Central memory CD4-positive, alpha-beta T cell (primary cell): ENCODE data around the gene PRRT1.
"Not testable (repeated sequence)": the region's sequence is repeated elsewhere in the genome, so short reads cannot be mapped to it uniquely, and the experiment has no call there.

Experiments used
- DNase-seq: peaks from one replicate; pipeline ENCODE4 v3.0.0; 2022
- total RNA-seq, 3 experiments: gene quantifications; one replicate each; lab custom pipeline; 2026; lab: John Stamatoyannopoulos, UW

Gene PRRT1
- 0.14 to 0.39 (median 0.38) reads per million in 3 experiments for total RNA-seq

DNA sequence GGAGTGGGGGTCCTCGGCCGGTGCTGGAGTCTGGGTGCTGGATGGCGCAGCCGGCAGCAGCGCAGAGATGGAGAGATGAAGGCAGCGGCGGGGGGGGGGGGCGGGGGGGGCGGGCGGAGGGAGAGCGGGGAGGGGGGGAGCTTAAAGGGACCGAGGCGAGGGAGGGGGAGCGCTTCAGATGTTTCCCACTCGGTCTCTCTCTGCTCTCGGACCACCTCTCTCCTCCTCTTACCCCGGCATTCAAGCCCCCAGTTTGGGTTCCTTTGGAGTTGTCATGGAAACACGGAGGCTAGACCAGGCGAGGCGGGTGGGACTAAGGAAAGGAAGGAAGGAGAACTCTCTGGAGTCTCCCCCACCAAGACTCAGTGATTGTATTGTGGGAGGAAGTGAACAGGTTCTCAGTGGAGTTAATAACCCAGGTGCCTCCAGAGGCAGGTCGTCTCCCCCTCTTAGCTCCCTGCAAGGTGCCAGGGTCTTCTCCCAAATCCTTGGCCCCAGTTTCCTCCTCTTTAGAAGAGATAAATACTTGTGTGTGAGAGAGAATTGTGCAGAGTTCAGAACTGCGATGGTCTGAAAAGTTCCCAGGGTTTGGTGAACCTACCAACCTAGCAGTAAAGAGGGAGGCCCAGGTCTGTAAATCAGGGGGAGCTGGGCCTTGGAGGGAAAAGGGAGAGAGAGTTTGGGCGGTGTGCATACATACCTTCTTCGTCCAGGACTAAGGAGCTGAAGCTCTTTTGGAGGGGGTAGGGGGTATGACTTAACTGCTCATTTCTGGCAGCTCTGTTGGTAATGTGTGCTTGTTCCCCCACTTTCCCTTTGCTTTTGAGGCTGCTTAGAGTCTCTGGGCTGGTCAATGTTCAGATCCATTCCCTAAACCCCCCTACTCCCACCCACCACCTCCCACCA, at the start of gene PRRT1:
Gene PRRT1 (minus strand): TSS at position 77 of the 906 bp plus-strand sequence. CDS start 112 bp downstream, outside the sequence.
- no peak for DNase-seq

DNA sequence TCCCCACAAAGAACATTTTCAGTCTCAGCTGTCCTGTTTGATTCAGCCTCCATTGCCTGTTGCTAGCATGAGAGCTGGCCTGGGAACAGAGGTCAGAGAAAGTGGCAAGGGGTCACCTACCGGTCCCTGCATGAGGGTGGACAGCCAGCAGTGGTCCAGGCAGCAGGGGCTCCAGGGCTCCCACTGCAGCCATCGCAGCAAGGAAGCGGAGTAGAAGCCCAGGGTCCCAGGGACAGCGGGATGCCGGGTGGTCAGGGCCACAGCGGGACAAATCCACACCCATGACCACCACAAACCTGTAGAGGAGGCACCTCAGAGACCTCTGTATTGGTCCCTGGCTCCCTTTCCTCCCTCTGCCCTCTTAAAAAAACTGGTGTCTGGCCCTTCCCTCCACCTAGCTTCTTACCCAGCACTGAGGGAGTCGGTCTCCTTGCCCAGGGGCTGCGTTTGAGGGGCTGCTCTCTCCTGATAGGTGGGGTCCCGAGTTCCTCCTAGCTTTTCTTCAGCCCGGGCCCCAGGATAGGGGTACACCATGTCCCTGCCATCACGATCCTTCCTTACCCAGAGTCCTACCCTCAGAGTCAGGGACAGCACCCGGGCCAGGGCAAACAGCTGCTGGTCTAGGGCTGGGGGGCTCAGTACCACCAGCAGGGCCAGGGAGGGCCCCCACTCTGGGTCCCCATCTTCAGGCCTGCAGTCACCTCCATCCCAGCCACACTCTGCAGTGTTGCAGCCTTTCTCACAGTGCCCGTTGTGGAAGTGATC, 49.2 kb upstream of the PRRT1 start:
- no peak for DNase-seq

DNA sequence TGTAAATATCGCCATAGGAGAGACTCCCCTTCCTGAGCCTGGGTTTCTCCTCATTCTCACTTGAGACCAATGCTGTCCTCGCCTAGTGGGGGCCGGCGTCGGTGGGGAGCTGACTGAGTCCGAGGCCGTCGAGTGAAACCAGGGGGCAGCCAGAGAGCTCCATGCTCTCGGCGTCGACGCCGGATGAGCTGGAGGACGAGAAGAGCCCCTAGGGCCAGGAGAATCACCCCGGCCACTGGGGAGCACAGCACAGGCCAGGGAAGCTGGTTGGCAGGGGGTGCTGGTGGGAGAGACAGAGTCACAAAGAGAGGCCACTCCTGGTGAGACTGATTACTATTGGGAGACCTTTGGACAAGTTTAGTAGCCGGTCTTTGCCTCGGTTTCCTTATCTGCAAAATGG, 47.1 kb upstream of the PRRT1 start:
- DNase-seq = no peak

DNA sequence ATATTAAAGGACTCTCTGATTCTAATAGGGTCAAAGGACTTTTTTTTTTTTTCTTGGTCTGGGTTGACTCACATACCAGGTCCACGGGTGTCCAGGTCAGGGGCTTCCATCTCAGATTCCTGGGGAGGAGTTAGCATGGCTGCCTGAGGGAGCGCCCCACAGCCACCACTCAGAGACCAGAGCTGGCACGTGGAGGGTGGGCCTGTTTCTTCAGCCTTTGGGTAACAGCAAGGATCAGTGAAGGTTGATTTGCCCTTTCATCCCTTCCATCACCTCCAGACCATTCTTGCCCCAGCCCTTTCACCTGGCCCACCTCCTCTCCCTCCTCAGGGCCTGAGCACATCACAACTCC, 46.6 kb upstream of the PRRT1 start:
- no peak for DNase-seq

DNA sequence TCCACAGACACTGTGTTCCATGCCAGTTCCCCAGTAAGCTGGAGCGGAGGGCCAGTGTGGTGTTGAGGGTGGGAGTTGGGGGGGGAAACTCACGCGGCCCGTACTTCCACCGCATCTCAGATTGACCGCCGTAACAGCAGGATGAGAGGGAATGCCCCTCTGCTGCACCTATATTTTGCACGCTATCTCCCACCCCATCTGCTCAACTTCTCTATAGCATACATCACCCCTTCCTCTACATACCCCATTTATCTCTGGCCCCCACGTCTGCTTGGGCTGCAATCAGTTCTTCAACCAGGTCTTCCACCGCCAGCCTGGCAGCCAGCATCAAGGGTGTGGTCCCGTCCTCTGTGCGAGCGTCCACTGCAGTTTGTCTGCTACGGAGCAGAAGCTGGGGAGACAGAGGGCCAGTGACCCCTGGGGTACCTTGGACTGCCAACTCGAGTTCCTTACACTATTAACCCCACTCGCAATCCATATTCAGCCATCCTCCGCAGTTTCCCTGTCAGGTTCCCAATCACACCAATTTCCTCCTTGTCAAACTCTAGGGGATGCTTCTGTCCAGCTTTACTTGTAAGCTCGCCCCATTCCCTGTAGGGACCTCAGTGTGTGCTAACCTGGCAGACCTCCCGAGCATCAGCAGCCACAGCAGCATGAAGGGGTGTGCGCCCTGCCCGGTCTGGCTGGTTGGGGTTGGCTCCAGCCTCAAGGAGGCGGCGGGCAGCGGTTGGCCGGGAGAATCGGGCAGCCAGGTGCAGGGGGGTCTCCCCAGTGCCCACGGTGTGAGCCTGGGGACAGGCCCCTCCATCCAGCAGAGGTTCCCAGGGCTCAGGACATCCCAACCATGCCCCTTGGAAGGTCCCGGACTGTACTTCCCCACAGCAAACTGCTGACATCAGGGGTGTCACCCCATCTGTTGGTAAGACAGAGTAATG, 45.2 kb upstream of the PRRT1 start:
- DNase-seq = no peak

DNA sequence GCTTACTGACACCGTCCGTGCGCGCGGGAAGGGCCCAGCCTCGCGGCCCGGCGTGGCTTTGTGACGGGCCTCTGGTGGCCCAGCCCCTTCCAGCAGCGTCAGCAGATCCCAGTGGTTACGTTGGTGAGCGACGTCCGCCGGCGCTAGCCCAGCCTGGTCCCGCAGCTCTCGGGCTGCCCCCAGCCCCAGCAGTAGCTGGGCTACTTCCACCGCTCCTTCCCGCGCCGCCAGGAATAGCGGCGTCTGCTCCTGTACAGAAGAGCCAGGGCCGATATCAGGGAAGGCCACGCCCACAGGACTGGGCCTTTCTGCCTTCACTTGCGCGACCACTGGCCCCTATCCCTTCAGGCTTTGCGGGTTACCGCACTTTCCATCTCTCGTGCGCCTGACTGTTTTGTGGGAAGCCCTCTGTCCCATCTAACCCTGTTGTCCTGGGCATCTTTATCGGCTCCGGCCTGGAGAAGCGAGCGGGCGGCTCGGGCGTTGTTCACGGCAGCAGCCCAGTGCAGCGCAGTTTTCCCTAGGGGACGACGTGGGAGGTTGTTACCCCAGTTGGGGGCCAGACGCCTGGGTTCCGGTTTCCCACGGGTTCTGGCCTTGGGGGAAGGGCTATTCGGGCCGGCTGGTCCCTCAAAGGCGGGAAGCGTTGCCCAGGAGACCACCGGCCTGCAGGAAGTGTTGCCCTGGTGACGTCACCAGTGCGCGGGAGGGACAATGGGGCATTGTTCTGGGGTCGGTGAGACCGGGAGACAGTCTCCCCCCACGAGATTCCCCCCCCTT, 44.4 kb upstream of the PRRT1 start:
- no peak for DNase-seq

DNA sequence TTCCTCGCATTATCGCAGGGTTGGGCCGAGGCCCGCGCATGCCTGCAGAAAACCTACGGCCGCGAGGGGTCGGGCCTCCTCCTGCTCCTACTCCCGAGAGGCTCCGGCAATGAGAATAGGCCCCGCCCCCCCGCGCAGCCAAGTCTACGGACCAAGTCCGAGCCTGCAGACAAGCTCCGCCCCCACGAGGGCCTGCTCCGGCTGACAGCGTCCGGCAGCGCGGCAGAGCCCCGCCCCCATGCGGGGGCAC, 43.8 kb upstream of the PRRT1 start:
- DNase-seq = peak; percentile 99

DNA sequence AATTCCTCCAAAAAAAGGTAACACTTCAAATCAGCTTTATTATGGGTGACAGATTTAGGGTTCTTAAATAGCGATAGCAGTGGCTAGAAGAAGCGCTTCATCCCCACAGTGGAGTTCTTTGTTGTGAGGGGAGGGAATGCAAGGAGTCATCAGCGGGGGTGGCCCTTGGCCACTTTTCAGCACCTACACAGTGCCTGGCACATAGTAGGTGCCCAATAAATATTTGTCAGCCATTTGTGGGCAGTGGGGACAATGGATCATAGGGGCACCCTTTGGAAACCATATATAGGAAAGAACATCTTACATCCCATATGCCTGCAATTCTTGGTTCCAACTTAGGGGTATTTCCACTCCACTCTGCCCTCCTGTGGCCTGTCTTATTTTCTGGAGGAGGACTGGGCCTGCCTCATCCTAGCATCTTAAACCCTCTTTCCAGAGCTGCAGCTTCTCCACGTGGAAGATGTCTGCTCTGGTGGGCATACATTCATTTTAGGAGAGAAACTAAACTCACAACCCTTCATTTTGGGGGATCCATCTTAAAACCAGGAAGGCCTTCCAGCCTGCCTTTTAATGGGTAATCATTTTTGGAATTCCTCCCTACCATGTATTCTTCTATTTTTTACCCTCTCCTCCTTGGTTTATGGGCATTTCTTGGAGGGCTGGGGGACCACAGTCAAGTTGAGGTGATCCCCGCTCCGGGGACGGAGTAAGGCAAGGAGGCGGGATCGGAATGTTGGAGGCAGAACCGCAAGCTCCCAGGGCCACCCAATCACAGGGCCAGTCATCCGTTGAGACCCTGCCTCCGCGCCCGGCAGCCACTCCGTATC, 43.3 kb upstream of the PRRT1 start:
- DNase-seq = no peak

DNA sequence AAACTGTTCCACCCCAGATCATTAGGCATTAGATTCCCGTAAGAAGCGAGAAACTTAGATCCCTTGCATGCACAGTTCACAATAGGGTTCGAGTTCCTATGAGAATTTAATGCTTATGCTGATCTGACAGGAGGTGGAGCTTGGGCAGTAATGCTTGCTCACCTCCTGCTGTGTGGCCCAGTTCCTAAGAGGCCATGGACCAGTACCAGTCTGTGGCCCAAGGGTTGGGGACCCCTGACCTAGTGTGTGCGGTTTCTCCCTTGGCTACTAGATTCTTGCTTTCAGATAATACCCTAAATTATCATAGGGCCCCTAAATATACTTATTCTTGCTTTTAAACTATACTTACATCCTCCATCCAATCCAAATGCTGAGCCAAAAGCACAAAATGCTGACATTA, 42.6 kb upstream of the PRRT1 start:
- no peak for DNase-seq

DNA sequence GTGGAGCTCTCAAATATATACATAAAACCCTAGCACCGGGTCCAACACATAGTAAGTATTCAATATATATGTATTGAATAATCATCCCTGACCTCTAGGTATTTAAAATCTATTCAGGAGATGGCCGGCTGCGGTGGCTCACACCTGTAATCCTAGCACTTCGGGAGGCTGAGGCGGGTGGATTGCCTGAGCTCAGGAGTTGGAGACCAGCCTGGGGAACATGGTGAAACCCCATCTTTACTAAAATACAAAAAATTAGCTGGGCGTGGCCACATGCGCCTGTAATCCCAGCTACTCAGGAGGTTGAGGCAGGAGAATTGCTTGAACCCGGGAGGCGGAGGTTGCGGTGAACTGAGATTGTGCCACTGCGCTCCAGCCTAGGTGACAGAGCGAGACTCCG, 41.4 kb upstream of the PRRT1 start:
- not testable (repeated sequence) for DNase-seq

DNA sequence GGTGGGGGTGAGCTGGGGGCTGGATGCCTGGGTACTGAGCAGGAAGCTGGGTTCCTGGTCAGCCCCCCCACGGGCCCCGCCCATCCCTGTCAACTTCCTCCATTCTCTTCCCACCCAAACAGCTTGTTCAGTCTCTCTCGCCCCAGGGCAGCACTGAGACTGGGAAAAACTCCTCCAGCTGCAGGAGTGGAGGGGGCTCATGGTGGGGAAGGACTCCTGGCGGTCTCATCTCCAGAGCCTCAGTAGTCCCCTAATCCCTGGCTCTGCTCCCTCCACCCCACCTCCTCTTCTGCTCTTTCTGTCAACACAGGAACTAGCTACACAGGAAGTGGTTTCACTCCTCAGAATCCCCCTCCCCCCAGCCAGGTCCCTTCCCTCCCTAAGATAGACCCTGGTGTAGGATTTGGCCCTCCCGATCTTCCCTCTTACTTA, 40.9 kb upstream of the PRRT1 start, which contains the start of gene GPSM3:
Gene GPSM3 (minus strand): TSS at position 36 of the 432 bp plus-strand sequence. CDS start 130 bp downstream, outside the sequence.
- DNase-seq = peak; percentile 68

DNA sequence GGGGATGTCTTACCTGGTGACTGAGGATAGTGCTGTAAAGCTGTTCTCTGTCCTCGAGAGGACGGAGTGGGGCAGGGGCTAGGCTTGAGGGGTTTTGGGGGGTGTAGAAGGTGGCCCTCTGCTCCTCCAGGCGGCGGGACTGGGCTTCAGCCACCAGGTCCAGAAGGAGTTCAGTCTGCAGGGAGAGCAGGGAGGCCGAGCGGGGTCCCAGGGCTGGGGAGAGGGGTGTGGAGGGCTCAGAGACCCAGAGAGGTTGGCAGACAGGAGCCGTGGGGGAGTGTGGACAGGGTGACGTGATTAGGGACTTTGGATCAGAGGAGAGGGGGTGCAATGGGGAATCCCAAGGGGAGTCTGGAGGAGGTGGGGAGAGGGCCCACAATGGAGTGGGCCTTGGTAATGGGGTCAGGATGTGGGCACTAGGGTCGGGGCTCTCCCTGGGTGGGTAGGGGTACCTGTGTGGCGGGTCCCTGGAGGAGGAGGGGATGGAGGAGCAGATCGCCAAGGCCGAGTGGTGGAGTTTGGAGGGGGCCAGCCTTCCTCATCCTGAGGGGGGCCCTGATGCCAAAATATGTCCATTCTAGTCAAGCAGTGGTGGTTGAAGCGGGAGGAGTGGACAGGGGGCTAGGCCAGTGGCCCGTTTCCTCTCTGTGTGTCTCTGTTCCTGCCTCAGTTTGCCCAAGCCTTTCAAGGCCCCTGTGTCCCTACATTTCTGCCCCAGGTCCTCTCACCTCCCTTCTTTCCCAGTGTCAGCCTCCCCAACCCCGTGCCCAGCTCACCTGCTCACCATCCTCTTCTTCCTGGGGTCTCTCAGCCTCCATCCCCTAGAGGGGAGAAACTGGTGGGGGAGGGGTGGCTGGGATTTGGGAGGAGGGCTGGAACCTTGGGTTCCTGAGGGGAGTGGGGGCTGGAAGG, 40.2 kb upstream of the PRRT1 start:
- DNase-seq = no peak

DNA sequence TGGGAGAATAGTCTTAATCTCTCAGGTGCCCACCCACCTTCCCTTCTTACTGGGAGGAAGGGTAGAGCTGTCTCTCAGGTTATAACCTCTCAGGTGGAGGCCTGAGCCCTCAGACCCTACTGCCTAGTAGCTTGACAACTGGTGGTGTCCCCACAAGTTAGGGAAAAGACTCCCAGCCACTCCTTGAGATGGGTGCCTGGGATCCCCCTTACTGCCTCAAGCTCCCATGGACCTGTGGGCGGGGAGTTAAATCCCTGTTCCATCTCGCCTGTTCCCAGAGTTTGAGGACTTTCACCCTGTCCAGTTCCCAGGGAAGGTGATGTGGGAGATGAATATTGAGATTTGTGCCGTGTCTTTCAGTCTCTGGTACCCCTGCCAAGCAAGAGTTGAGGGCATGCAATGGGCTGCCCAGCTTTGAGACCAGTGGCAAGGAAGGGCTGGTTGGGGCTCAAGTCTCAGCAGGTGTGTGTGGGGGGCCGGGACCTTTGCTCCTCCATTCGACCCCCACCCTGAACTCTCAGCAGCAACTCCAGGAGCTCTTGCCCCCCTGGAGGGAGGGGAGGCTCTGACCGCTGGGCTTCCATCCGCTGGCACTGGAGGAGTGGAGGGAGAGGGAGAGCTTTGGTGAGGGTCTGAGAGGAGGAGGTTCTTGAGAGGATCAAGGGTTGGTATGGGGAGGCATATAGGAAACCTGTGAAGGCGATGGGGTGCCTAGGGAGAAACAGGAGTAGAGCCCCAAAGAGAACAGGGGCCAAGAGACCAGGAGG, 39.4 kb upstream of the PRRT1 start:
- no peak for DNase-seq

DNA sequence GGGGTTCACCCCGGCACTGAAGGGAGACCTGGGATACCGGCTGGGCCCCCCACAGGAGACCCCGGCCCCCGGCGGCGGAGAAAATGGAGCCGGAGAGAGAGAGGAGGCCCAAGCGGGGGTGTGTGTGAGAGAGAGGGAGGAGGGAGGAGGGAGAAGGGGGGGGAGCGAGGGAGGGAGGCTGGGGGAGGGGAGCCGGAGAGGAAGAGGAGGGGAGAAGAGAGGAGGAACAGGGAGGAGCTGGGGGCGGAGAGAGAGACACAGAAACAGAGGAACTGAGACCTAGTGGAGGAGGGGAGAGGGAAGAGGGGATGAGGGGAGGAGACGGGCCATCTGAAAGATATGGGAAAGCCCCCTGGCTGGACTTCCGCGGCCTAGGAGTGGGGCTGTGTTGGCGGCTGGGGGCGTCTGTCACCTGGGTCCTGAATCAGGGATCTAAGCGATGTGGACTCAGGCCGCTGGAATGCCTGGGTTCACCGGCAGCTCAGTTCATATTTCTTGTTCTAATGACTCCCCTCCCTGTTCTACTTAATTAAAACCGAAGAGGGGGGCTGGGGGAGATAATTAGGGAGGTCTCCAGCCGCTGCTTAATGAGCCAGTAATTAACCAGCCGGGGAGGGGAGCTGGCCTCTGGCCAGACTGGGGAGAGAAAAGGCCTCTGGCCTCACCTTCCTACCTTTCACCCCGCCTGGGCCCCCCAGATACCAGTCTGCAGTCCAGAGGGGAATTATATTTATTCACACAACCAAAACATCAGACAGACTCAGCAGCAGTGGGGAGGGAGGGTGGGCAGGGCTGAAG, 38.5 kb upstream of the PRRT1 start, which contains the start of gene PBX2:
Gene PBX2 (minus strand): TSS at position 149 of the 798 bp plus-strand sequence. CDS start 287 bp downstream, outside the sequence.
- DNase-seq = peak; percentile 68

DNA sequence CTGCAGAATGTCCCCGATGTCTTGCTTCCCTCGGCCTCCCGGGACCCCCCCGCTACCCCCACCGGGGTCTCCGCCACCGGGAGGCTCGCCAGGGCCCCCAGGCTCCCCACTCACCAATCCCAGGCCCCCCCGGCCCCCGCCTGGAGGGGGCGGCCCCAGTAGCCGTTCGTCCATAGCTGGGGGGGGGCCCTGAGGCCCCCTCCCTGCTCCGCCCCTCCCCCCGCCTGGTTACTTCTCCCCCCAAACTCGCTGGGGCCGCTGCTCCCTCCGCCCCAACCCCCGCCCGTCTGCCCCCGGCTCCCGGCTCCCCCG, 38.0 kb upstream of the PRRT1 start:
- no peak for DNase-seq

DNA sequence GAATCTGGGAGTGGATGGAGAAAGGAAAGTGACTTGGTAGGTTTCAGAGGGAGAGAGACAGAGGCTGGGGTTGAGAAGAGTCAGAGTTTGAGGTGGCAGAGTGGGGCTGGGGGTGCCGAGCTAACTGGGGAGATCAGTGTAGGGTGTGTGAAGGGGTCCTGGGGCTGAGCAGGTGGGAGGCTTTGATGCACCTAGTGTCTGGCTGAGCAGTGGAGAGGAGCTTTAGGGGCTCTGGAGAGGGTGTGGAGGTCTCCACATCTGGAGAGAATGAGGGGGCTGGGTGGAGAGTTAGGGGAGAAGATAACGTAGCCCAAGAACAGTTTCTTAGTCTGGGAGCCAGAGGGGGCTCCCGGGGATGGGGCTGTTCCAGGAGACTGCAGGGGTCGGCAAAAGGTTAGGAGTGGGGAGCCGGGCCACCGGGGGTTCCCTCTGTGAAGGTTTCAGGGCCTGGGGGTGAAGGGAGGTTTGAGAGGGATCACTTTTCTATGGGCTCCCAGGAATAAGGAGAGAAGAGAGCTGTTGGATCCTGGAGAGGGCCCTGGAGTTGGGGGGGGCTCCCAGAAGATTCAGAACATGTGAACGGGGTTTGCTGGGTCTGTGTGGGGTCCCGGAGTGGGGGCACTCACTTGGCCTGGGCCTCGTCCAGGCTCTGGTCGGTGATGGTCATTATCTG, 37.5 kb upstream of the PRRT1 start:
- DNase-seq = no peak

DNA sequence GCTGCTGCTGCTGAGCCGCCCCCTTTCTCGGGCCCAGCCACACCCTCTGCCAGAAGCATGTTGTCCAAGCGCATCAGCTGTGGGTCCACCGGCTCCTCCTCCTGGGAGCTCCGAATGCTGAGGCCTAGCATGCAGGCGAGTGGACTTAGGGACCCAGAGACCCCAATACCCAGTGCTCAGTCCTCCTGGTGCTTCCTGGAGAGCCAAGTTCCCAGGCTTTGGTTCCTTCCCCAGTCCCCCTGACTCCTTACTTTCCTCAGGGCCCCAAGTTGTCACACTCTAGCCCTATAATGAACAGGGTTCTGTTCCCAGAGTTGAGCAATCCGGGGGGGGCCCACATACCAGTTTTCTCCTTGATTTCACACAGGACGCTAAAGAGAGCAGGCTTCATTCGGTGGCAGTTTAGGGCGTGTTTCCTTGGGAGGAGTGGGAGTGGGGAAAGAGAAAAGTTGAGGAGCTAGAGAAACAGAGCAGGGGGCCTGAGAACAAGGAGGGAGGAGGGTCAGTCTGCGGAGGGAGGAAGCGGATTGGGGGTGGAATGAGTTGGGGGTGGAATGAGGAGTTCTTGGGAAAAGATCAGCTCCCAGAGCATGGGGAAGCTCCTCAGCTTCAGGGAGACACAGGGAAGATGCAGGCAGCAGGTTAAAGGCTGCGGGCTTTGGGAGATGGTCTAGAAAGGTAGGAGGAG, 36.8 kb upstream of the PRRT1 start:
- no peak for DNase-seq
